Hepatocyte (in vitro differentiated cells): Measurements from ENCODE around the gene CEP131. TPM values are rescaled to one million over a fixed set of nuclear protein-coding genes. Genes with fewer than 3 reads are reported as not detected.

ENCODE experiments used
- DNase-seq: peaks from one replicate; pipeline ENCODE4 v3.0.0-alpha.2; 2016; ENCODE audit warnings: low spot score
- H2AFZ ChIP-seq: fragments of 200-600 bp; sonication (generic); 2 replicates; pipeline ENCODE4 v1.6.0; 2016; ENCODE audit warnings: antibody characterized with exemption, mild to moderate bottlenecking
- H3K27ac ChIP-seq: fragments of 200-600 bp; sonication (generic); 2 replicates; pipeline ENCODE4 v1.5.1; 2016; ENCODE audit warnings: mild to moderate bottlenecking
- H3K27me3 ChIP-seq: fragments of 200-600 bp; sonication (generic); 2 replicates; pipeline ENCODE4 v1.6.1; 2016
- H3K36me3 ChIP-seq: fragments of 200-600 bp; sonication (generic); replicated peaks from 2 replicates; pipeline ENCODE4 v1.5.1; 2016; ENCODE audit warnings: low read depth; ENCODE audit not compliant: insufficient read depth
- H3K4me1 ChIP-seq: fragments of 200-600 bp; sonication (generic); 2 replicates; pipeline ENCODE4 v1.5.1; 2016; ENCODE audit warnings: mild to moderate bottlenecking, moderate library complexity; ENCODE audit not compliant: insufficient read depth
- H3K4me2 ChIP-seq: fragments of 200-600 bp; sonication (generic); 2 replicates; pipeline ENCODE4 v1.6.0; 2016
- H3K4me3 ChIP-seq: fragments of 200-600 bp; sonication (generic); 2 replicates; pipeline ENCODE4 v1.5.1; 2016; ENCODE audit warnings: mild to moderate bottlenecking
- H3K79me2 ChIP-seq: fragments of 200-600 bp; sonication (generic); 2 replicates; pipeline ENCODE4 v1.6.0; 2017; ENCODE audit warnings: mild to moderate bottlenecking
- H3K9me2 ChIP-seq: fragments of 200-600 bp; sonication (generic); replicated peaks from 2 replicates; pipeline ENCODE4 v1.6.0; 2017; ENCODE audit warnings: mild to moderate bottlenecking; ENCODE audit not compliant: insufficient read depth
- H3K9me3 ChIP-seq: fragments of 200-600 bp; sonication (generic); 2 replicates; pipeline ENCODE4 v1.5.1; 2016; ENCODE audit warnings: low read depth, mild to moderate bottlenecking
- H4K20me1 ChIP-seq: fragments of 200-600 bp; sonication (generic); 2 replicates; pipeline ENCODE4 v1.6.0; 2016; ENCODE audit warnings: mild to moderate bottlenecking; ENCODE audit not compliant: insufficient read depth, poor library complexity, severe bottlenecking
- CTCF ChIP-seq: fragments of 200-600 bp; sonication (generic); IDR thresholded peaks from 2 replicates; pipeline ENCODE4 v1.5.1; 2016; ENCODE audit warnings: antibody characterized with exemption, mild to moderate bottlenecking; ENCODE audit not compliant: poor library complexity
- EZH2 ChIP-seq: fragments of 200-600 bp; sonication (generic); IDR thresholded peaks from 2 replicates; pipeline ENCODE4 v1.6.1; 2016; ENCODE audit warnings: antibody characterized with exemption, mild to moderate bottlenecking, borderline replicate concordance
- EZH2phosphoT487 ChIP-seq: fragments of 200-600 bp; sonication (generic); IDR thresholded peaks from one replicate; pipeline ENCODE4 v1.6.1; 2018; ENCODE audit warnings: antibody characterized with exemption, mild to moderate bottlenecking, low read depth, moderate library complexity; ENCODE audit not compliant: unreplicated experiment, severe bottlenecking
- WGBS: methylation state at CpG from one replicate; pipeline ENCODE4 v1.1.6; 2016; ENCODE audit warnings: low lambda C conversion rate; ENCODE audit errors: missing lambda C conversion rate; 5-methylcytosine and 5-hydroxymethylcytosine counted together
- polyA plus RNA-seq: library from polyadenylated mRNA; unstranded; fragments of >200 nt; fragmentation: Nextera tagmentation; extraction: Ambion mirVana; gene quantifications from 2 replicates; pipeline ENCODE4 v1.2.1, GENCODE V29; 2016
- total RNA-seq: library from RNA; depleted of rRNA; stranded (reverse); fragments of >200 nt; gene quantifications from 2 replicates; pipeline ENCODE4 v1.2.3, GENCODE V29; 2014

CEP131 gene
- total and polyA plus RNA-seq, 2 experiments from 2014 or later, result 7.3 to 10.1 TPM

DNA sequence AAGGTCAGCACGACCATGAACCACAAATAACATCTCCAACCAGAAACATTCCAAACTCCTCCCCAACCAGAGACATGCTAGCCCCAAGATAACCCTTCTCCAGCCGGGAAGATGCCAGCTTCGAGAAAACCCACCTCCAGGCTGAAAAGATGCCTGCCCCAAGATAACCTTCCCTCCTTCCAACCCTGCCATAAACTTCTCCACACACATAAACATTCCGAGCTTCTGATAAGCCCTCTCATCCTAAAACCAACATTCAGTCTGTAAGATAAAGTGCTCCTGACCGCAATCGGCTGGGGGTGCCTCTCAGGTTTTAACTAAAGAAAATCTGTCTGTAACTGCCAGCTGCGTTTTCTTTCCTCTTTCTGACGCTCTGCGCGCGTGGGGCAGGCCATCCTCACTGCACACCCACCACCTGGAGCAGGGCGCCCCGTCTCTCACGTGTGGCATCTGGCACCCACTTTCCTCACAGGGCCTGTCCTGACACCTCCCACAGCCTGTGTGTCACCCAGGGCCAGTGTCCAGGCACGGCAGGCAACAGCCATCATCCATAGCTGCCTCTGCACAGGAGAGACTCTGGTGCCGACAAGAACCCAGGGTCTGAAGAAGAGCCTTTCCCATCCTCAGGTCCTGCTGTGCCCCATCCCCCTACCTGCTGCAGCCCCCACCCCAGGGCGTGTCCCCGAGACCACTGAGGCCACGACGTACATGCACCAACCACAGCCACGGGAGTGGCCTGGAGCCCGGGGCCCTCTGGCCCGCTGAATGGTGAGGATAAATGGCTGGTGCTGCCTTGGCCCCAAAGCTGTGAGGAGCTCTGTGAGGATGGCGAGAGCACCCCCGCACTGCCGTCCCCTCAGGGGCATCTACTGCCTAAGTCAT lies 12.4 kb upstream of the CEP131 start:
- Histone ChIP-seq H3K4me3 (no peak overlapping the region), H4K20me1 (no peaks in the 10 kb centered on the region), H2AFZ (no peak overlapping the region), H3K27me3 (no peaks in the 10 kb centered on the region), H3K36me3 (no peaks in the 10 kb centered on the region), H3K79me2 (peaks cover 21% of the 10 kb centered on the region), H3K4me1 (peaks cover 21% of the 10 kb centered on the region), H3K4me2 (peak overlapping the region; percentile 27), H3K9me2 (no peaks in the 10 kb centered on the region), H3K27ac (no peak overlapping the region), H3K9me3 (no peaks in the 10 kb centered on the region)
- WGBS, result 47% methylated on average over 25 of the region's 26 CpGs
- no peak for DNase-seq
- TF ChIP-seq EZH2phosphoT487 (no peak), EZH2 (no peak), CTCF (no peak)

DNA sequence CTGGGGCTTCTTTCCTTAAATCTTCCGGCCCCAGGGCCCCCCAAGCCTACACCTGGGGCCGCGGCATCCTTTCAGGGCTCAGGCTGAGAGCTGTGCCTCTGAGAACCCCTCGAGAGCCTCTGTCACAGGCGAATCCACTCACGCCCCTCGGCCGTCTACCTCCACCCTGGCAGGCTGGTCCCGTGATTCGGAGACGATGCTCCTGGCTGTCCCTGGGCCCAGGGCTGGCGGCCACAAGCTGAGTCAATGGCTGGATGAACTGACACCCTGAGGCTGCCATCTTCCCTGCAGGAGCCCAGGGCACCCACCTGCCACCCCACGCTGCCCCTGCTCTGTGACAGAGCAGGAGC lies 11.7 kb upstream of the CEP131 start:
- H3K36me3 ChIP-seq, result no peaks in the 10 kb centered on the region
- 86% methylated on average over 13 of the region's 13 CpGs for WGBS

GRCh38 chr17:81233811-81234505 lies 11.2 kb upstream of the CEP131 start:
- TF ChIP-seq CTCF, result no peak
- no peak for TF ChIP-seq EZH2phosphoT487
- no peak for TF ChIP-seq EZH2
- Histone ChIP-seq H3K79me2 (peaks cover 13% of the 10 kb centered on the region), H3K27ac (no peak overlapping the region), H3K27me3 (no peaks in the 10 kb centered on the region), H3K9me2 (no peaks in the 10 kb centered on the region), H4K20me1 (no peaks in the 10 kb centered on the region), H2AFZ (no peak overlapping the region), H3K9me3 (no peaks in the 10 kb centered on the region), H3K36me3 (no peaks in the 10 kb centered on the region), H3K4me1 (peaks cover 19% of the 10 kb centered on the region), H3K4me3 (no peak overlapping the region), H3K4me2 (no peak overlapping the region)
- 94% methylated on average over 17 of the region's 21 CpGs for WGBS
- no peak for DNase-seq

More for the DNA sequence above, 11.7 kb upstream of the CEP131 start:
- no peaks in the 10 kb centered on the region for H4K20me1 ChIP-seq
- no peaks in the 10 kb centered on the region for H3K9me3 ChIP-seq
- H3K27me3 ChIP-seq, result no peaks in the 10 kb centered on the region
- H2AFZ ChIP-seq, result no peak overlapping the region
- DNase-seq, result no peak
- H3K27ac ChIP-seq, result no peak overlapping the region
- H3K4me1 ChIP-seq, result peaks cover 19% of the 10 kb centered on the region
- no peaks in the 10 kb centered on the region for H3K9me2 ChIP-seq
- TF ChIP-seq EZH2 (no peak), EZH2phosphoT487 (no peak), CTCF (no peak)
- peak overlapping the region; percentile 27 for H3K4me2 ChIP-seq
- peaks cover 14% of the 10 kb centered on the region for H3K79me2 ChIP-seq
- H3K4me3 ChIP-seq, result no peak overlapping the region
